ENCODE measurements around the gene NLK.
"Not testable (repeated sequence)": the region's sequence is repeated elsewhere in the genome, so short reads cannot be mapped to it uniquely, and the experiment has no call there.

The NLK gene

DNA sequence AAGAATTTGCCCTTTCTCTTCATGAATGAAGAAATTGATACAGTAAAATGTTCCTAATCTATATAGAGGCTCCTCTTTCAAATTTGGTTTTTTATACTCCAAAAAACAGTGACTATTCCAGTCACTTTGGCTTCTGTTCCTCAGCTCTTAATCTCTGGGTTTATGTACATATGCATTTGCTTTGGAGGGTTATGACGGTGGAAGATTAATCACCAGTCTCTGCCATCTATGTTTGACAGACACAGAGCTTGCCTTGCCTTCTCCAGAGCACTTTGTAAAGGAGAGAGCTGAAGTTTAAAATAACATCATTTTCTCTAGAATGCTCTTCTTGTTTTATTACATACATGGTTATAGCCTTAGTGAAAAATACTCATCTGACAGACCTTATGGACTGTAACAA, 99.3 kb downstream of the NLK start:
- DNase-seq (ENCODE audit: low read depth, low spot score) = no peak
- no peak overlapping the region for H3K27ac ChIP-seq

- no peak for DNase-seq (ENCODE audit: low read depth, low spot score)
- no peak overlapping the region for H3K27ac ChIP-seq
Measured at GRCh38 chr17:28142305-28142704, 99.8 kb downstream of the NLK start.

GRCh38 chr17:28144019-28144418, 101.5 kb downstream of the NLK start:
- H3K27ac ChIP-seq = no peak overlapping the region

GRCh38 chr17:28145348-28145747, 102.9 kb downstream of the NLK start:
- H3K27ac ChIP-seq = no peak overlapping the region
- DNase-seq (ENCODE audit: low read depth, low spot score) = no peak

More at GRCh38 chr17:28144019-28144418, 101.5 kb downstream of the NLK start:
- DNase-seq (ENCODE audit: low read depth, low spot score) = no peak

- H3K27ac ChIP-seq = no peak overlapping the region
- no peak for DNase-seq (ENCODE audit: low read depth, low spot score)
Measured at GRCh38 chr17:28147017-28147416, 104.5 kb downstream of the NLK start.

GRCh38 chr17:28151001-28151400, 108.5 kb downstream of the NLK start:
- H3K27ac ChIP-seq = no peak overlapping the region
- DNase-seq (ENCODE audit: low read depth, low spot score) = no peak

GRCh38 chr17:28154214-28154613, 111.7 kb downstream of the NLK start:
- no peak overlapping the region for H3K27ac ChIP-seq

DNA sequence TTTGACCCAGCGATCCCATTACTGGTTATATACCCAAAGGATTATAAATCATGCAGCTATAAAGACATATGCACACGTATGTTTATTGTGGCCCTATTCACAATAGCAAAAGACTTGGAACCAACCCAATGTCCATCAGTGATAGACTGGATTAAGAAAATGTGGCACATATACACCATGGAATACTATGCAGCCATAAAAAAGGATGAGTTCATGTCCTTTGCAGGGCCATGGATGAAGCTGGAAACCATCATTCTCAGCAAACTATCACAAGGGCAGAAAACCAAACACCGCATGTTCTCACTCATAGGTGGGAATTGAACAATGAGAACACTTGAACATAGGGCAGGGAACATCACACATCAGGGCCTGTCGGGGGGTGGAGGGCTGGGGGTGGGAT, 112.9 kb downstream of the NLK start:
- DNase-seq (ENCODE audit: low read depth, low spot score); H3K27ac ChIP-seq: not testable (repeated sequence)

More at GRCh38 chr17:28154214-28154613, 111.7 kb downstream of the NLK start:
- DNase-seq (ENCODE audit: low read depth, low spot score) = no peak

DNA sequence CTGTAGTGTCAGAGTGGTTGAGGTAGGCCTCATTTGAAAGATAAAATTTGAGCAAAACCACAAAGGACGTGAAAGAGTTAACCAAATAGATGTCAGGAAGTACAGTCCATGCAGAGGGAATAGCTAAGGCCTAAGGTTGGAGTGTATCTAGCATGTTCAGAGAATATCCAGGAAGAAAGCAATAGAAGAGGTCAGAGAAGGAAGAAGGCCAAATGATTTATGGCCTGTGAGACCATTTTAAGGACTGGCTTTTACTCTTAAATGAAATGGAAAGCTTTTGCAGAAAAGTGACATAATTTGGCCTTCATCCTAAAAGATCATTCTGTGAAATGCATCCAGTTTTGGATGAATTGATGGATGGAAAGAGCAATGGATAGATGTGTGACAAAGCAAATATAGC, 116.5 kb downstream of the NLK start:
- no peak for DNase-seq (ENCODE audit: low read depth, low spot score)
- no peak overlapping the region for H3K27ac ChIP-seq

DNA sequence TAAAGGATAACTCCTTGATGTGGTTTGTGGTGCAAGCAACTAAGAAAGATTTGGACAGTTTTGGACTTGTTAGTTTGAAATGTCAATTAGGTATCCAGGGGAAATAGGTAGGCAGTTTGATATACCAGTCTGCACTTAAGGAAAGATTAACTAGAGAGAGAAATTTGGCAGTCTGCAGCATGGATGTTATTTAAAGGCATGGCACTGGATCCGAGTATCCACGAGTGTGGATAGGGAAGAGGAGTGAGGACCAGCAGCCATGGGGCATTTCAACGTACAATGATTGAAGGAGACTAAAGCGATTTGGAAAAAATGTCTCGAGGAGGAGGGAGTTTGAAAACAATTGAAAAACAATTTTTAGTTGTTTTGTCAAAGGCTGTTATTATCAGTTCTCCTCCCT, 117.4 kb downstream of the NLK start:
- DNase-seq (ENCODE audit: low read depth, low spot score) = no peak
- no peak overlapping the region for H3K27ac ChIP-seq

- H3K27ac ChIP-seq = no peak overlapping the region
- no peak for DNase-seq (ENCODE audit: low read depth, low spot score)
Measured at GRCh38 chr17:28160610-28161009, 118.1 kb downstream of the NLK start.

- DNase-seq (ENCODE audit: low read depth, low spot score) = no peak
Measured at GRCh38 chr17:28161311-28161710, 118.8 kb downstream of the NLK start.

GRCh38 chr17:28166478-28166877, 124.0 kb downstream of the NLK start:
- no peak for DNase-seq (ENCODE audit: low read depth, low spot score)
- no peak overlapping the region for H3K27ac ChIP-seq

More at GRCh38 chr17:28161311-28161710, 118.8 kb downstream of the NLK start:
- no peak overlapping the region for H3K27ac ChIP-seq

DNA sequence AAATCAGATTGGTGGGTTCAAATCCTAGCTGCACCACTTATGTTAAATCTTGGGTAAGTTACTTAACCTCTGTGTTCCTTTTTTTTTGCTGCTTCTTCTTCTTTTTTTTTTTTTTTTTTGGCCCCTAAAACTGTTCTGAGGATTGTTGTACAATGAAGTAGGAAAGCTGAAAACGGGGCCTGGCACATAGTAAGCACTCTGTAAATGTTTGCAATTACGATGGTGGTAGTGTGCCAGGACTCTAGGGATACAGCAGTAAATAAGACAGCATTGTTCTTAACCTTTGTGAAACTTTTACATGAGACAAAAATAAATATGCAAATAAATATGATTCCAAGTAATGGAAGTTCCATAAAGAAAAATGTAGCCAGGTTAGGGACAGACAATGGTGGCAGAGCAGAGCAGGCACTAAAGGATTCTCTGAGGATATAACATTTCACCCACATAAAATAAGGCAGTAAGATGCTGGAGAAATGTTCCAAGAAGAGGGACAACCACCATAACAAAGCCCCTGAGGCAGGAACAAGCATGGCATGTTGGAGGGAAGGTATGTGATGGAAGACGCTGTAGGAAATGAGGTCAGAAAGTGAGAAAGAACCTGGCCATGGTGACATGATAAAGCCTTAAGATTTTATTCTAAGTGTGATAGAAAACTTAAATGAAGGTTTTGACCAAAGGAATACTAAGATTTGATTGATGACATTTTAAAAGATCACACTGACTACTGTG, 127.3 kb downstream of the NLK start:
- no peak overlapping the region for H3K27ac ChIP-seq
- no peak for DNase-seq (ENCODE audit: low read depth, low spot score)

DNA sequence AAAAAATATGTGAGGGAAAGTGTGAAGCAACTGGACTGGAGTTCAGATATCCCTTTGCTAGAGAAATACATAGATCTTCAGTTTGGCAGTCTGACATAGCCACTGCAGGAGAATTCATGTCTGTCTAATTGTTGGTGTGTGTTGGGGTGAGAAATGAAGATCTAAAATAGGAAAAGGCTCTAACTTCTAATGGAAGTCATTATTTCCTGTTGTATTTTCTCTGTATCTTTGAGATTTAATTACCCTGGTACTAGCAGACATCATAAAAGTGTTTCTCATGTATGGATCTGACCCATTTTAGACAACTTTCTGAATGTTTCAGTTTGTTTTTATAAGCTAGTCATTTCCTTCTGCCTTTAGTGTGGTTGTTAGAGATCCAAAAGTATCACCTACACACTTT, 128.3 kb downstream of the NLK start:
- DNase-seq (ENCODE audit: low read depth, low spot score) = no peak
- no peak overlapping the region for H3K27ac ChIP-seq

- no peak overlapping the region for H3K27ac ChIP-seq
Measured at GRCh38 chr17:28173031-28173561, 130.6 kb downstream of the NLK start.

DNA sequence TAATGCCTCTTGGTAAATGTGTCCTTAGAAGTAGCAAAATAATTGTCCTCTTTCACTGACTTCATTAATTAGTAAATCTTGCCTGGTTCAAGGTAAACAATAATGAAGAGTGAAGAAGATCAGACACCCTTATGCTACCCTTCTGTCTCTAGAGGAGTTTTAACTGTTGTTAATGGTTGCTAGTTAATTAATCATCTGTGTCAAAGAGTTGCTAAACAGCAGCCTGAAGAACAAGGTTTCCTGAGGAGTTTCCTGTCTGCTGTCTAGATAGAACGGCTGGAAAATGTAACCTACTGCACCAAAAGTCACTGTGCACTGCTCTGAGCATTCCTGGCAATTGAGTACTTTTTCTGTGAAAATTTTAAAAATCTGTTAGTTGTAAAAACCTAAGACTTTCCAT, 131.3 kb downstream of the NLK start:
- no peak for DNase-seq (ENCODE audit: low read depth, low spot score)
- no peak overlapping the region for H3K27ac ChIP-seq

More at GRCh38 chr17:28173031-28173561, 130.6 kb downstream of the NLK start:
- no peak for DNase-seq (ENCODE audit: low read depth, low spot score)

DNA sequence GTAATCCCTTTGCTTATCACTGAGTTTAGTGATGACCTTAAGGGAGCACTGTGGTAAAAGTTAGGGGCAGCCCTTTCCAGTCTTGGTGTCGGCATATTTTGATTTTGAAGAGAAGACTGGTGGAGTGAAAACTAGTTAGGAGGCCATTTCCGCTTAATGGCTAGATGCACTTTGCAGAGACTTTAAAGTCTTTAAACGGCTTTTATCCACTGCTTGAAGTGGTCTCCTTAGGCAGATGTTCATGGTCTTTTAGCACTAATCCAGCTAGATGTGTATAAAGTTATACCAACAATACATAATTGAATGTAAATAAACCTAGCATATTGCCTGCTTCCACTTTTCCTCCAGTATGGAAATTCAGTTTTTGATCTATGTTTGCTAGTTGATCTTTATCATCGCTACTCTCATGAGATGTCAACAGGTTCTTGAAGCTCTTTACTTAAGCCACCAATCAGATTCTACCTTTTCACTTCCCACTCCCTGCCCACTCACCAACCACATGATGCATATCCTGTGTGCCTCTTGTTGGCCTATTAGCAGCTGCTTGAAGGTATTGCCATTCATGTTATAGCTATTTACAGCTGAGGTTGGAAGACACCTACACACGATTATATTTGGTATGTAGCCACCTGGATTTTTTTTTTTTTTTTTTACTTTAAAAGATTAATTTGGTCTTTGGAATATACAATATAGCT, 132.0 kb downstream of the NLK start:
- no peak overlapping the region for H3K27ac ChIP-seq
- DNase-seq (ENCODE audit: low read depth, low spot score) = peak; percentile 26

DNA sequence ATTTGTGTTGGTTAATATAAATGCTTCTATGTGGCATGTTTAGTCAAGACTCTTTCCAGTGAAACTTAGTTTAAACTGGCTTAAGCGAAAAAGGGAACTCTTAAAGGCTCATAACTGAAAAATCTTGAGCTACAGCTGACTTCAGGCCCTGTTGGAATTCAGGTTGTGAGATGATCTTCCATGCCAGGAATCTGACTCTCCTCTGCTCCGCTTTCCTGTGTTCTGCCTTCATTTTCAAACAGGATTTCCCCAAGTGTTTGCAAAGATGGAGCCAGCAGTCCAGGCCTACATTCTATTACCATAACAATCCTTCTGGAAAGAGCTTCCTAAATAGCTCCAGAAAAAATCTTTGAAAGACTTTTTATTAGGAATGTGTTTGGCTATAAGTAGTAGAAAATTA, 134.9 kb downstream of the NLK start:
- DNase-seq (ENCODE audit: low read depth, low spot score) = no peak
- no peak overlapping the region for H3K27ac ChIP-seq

DNA sequence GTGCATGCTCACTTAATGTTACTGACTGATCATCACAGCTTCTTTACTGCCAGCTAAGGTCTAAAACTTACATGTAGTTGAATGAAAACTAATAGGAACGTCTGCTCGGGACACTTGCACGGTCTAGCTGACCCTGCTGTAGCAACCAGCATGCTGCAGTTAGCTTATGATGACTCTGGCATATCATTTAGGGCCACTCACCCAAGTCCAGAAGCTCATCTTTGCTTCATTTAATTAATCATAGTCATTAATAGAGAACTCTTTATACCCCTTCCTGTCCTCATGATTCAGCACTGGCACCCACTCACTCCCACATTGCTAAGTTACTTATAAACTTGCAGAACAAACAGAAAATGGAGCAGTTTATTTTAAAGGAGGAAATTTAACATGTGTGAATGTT, 136.3 kb downstream of the NLK start:
- DNase-seq (ENCODE audit: low read depth, low spot score) = no peak

DNA sequence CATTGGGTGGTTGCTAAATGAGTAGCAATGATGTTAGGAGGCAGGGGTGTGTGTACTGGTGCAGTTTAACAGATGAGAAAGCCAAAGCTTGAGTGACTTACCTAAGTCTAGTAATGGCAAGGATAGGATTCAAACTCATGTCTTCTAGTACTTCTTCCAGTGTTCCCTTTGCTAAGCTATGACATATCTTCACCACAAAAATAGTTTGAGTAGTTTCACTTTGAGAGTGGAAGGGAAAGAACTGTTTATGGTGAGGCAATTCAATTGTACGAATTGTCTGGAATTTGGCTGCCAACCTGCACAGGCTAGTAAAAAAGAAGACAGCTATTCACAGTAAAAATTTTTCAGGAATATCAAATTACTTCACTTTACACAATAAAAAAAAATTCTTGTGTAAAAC, 138.0 kb downstream of the NLK start:
- DNase-seq (ENCODE audit: low read depth, low spot score) = no peak

More for the DNA sequence above, 136.3 kb downstream of the NLK start:
- no peak overlapping the region for H3K27ac ChIP-seq

More for the DNA sequence above, 138.0 kb downstream of the NLK start:
- H3K27ac ChIP-seq = no peak overlapping the region
